Cardiac muscle cell (in vitro differentiated cells and primary cell): ENCODE measurements around the gene TRPT1. TPM values are rescaled to one million over a fixed set of nuclear protein-coding genes. Genes with fewer than 3 reads are reported as not detected.

Experiments used
- DNase-seq, 2 donors: peaks; one replicate each; pipeline versions ENCODE4 v3.0.0 to v3.0.0-alpha.2; 2010 to 2017; ENCODE audit warnings: low read depth in 1 of 2, low spot score in 1 of 2
- H3K27ac ChIP-seq: fragments of 200-600 bp; sonication (generic); 2 replicates; pipeline ENCODE4 v1.5.1; 2016
- H3K27me3 ChIP-seq: fragments of 200-600 bp; sonication (generic); 2 replicates; pipeline ENCODE4 v1.6.0; 2016; ENCODE audit warnings: control low read depth
- H3K36me3 ChIP-seq: fragments of 200-600 bp; sonication (generic); 2 replicates; pipeline ENCODE4 v1.5.1; 2016; ENCODE audit warnings: control low read depth
- H3K4me1 ChIP-seq: fragments of 200-600 bp; sonication (generic); 2 replicates; pipeline ENCODE4 v1.8.1; 2017; ENCODE audit warnings: low read depth, mild to moderate bottlenecking, mixed run types
- H3K4me3 ChIP-seq: fragments of 200-600 bp; sonication (generic); 2 replicates; pipeline ENCODE4 v1.5.1; 2016; ENCODE audit warnings: mild to moderate bottlenecking
- H3K9me3 ChIP-seq: fragments of 200-600 bp; sonication (generic); 2 replicates; pipeline ENCODE4 v1.5.1; 2017; ENCODE audit warnings: low read depth, mild to moderate bottlenecking, control low read depth
- polyA plus RNA-seq: library from polyadenylated mRNA; unstranded; fragments of >200 nt; fragmentation: Nextera tagmentation; extraction: Ambion mirVana; gene quantifications from 2 replicates; pipeline ENCODE4 v1.2.1, GENCODE V29; 2016
- total RNA-seq: library from RNA; depleted of rRNA; stranded (reverse); fragments of >200 nt; gene quantifications from 2 replicates; pipeline ENCODE4 v1.2.3, GENCODE V29; 2016
- TF ChIP-seq, protein P1 (sequence below): IDR thresholded peaks from 2 replicates; pipeline ENCODE4 v1.5.1; 2012; ENCODE audit warnings: low read depth, mild to moderate bottlenecking, low read length

Gene TRPT1
- total and polyA plus RNA-seq, 2 experiments from 2014 or later = 117 to 161 TPM

DNA sequence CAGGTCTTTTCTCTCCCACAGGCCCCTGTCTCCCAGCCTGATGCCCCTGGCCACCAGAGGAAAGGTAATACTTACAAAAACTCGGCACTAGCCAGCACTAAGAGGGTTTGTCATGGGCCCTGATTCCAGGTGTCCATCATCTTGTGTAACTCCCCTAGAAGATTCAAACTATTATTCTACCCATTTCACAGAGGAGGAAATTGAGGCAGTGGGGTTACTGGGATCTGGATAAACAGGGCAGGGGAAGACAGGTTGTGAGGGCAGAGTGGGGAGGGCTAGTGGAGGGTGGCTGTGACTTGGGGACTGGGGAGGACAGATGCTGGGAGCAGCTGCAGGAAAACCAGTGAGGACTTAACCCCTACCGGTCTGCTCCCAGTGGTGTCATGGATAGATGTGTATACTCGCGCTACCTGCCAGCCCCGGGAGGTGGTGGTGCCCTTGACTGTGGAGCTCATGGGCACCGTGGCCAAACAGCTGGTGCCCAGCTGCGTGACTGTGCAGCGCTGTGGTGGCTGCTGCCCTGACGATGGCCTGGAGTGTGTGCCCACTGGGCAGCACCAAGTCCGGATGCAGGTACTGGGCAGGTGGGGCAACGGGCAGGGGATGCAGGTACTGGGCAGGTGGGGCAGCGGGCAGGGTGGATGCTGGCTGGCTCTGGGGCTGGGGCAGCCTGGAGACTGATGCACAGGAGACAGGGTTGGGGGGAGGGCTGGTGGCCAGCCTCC, 9.6 kb upstream of the TRPT1 start:
- peaks cover 11% of the 10 kb centered on the region for H3K4me1 ChIP-seq
- no peaks in the 10 kb centered on the region for H3K27me3 ChIP-seq

GRCh38 chr11:64234647-64235379, 8.8 kb upstream of the TRPT1 start:
- Histone ChIP-seq H3K9me3 (no peaks in the 10 kb centered on the region), H3K4me3 (peak overlapping the region; percentile 62), H3K27me3 (no peaks in the 10 kb centered on the region), H3K36me3 (peaks cover 3% of the 10 kb centered on the region), H3K27ac (peak overlapping the region; percentile 25), H3K4me1 (peaks cover 7% of the 10 kb centered on the region)
- TF ChIP-seq, protein P1, sequence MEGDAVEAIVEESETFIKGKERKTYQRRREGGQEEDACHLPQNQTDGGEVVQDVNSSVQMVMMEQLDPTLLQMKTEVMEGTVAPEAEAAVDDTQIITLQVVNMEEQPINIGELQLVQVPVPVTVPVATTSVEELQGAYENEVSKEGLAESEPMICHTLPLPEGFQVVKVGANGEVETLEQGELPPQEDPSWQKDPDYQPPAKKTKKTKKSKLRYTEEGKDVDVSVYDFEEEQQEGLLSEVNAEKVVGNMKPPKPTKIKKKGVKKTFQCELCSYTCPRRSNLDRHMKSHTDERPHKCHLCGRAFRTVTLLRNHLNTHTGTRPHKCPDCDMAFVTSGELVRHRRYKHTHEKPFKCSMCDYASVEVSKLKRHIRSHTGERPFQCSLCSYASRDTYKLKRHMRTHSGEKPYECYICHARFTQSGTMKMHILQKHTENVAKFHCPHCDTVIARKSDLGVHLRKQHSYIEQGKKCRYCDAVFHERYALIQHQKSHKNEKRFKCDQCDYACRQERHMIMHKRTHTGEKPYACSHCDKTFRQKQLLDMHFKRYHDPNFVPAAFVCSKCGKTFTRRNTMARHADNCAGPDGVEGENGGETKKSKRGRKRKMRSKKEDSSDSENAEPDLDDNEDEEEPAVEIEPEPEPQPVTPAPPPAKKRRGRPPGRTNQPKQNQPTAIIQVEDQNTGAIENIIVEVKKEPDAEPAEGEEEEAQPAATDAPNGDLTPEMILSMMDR = no peak
- DNase-seq = peak; percentile 17 to 76

More for the DNA sequence above, 9.6 kb upstream of the TRPT1 start:
- Histone ChIP-seq H3K9me3 (no peaks in the 10 kb centered on the region), H3K4me3 (peak overlapping the region; percentile 62), H3K27ac (no peak overlapping the region), H3K36me3 (peaks cover 3% of the 10 kb centered on the region)
- TF ChIP-seq, protein P1 = no peak
- no peak for DNase-seq

- H3K4me3 ChIP-seq = peak within 1 kb of the TSS; percentile 62
- peak within 1 kb of the TSS; percentile 25 for H3K27ac ChIP-seq
- peak; percentile 64 to 81 for DNase-seq
- H3K9me3 ChIP-seq = no peaks in the 10 kb centered on the region
- peaks cover 11% of the 10 kb centered on the region for H3K4me1 ChIP-seq
- peaks cover 3% of the 10 kb centered on the region for H3K36me3 ChIP-seq
- TF ChIP-seq, protein P1 = no peak
- no peaks in the 10 kb centered on the region for H3K27me3 ChIP-seq
Measured at GRCh38 chr11:64233913-64234586, 8.1 kb upstream of the TRPT1 start, which contains the start of gene VEGFB. Gene VEGFB, plus strand, starts transcription at chr11:64234584. Its CDS starts 250 bp downstream, at chr11:64234834.

- H3K36me3 ChIP-seq = no peaks in the 10 kb centered on the region
- H3K9me3 ChIP-seq = no peaks in the 10 kb centered on the region
- H3K4me3 ChIP-seq = no peak overlapping the region
- DNase-seq = no peak
- H3K27me3 ChIP-seq = no peaks in the 10 kb centered on the region
- peaks cover 11% of the 10 kb centered on the region for H3K4me1 ChIP-seq
- H3K27ac ChIP-seq = no peak overlapping the region
- TF ChIP-seq, protein P1 = no peak
Measured at GRCh38 chr11:64232967-64233315, 7.0 kb upstream of the TRPT1 start.

GRCh38 chr11:64232182-64232966, 6.4 kb upstream of the TRPT1 start:
- Histone ChIP-seq H3K4me3 (no peak overlapping the region), H3K4me1 (peaks cover 11% of the 10 kb centered on the region), H3K27me3 (no peaks in the 10 kb centered on the region), H3K9me3 (no peaks in the 10 kb centered on the region), H3K27ac (no peak overlapping the region), H3K36me3 (no peaks in the 10 kb centered on the region)
- no peak for DNase-seq
- TF ChIP-seq, protein P1 = no peak
